Endothelial cell of umbilical vein (primary cell): ENCODE results near the gene ISM2.

Experiments
- MYC ChIP-seq: IDR thresholded peaks from one replicate; pipeline ENCODE4 v1.6.1; 2011; ENCODE audit warnings: mild to moderate bottlenecking, low read depth, low read length
- POLR2A ChIP-seq: IDR thresholded peaks from 2 replicates; pipeline ENCODE4 v1.6.1; 2012; ENCODE audit warnings: low read depth, mild to moderate bottlenecking, control low read depth, low read length
- TF ChIP-seq, protein P1 (sequence below), 2 donors: IDR thresholded peaks; 1 replicate in 1 of 2; 2 replicates in 1 of 2; pipeline ENCODE4 v1.5.1; 2011; ENCODE audit warnings: low read length in 2 of 2, mild to moderate bottlenecking in 2 of 2, moderate library complexity in 2 of 2, control low read depth in 1 of 2, inconsistent platforms in 1 of 2, low read depth in 1 of 2; ENCODE audit not compliant: insufficient read depth in 1 of 2; ENCODE audit errors: extremely low read depth in 1 of 2

DNA sequence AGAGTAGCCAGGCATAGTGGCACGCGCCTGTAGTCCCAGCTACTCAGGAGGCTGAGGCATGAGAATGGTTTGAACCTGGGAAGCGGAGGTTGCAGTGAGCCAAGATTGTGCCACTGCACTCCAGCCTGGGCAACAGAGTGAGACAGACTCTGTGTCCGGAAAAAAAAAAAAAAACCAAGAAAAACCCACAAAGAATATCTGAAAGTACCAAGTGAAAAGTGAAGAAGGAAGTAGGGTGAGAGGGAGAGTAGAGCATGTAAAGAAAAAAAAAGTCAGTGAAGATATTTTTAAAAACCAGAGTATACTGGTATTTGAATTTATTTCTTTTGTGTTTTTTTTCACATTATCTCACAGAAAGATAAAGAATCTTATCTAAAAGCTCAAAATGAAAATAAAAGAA lies 43.3 kb upstream of the ISM2 start:
- TF ChIP-seq, protein P1, sequence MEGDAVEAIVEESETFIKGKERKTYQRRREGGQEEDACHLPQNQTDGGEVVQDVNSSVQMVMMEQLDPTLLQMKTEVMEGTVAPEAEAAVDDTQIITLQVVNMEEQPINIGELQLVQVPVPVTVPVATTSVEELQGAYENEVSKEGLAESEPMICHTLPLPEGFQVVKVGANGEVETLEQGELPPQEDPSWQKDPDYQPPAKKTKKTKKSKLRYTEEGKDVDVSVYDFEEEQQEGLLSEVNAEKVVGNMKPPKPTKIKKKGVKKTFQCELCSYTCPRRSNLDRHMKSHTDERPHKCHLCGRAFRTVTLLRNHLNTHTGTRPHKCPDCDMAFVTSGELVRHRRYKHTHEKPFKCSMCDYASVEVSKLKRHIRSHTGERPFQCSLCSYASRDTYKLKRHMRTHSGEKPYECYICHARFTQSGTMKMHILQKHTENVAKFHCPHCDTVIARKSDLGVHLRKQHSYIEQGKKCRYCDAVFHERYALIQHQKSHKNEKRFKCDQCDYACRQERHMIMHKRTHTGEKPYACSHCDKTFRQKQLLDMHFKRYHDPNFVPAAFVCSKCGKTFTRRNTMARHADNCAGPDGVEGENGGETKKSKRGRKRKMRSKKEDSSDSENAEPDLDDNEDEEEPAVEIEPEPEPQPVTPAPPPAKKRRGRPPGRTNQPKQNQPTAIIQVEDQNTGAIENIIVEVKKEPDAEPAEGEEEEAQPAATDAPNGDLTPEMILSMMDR (IDR thresholded peaks at IDR 0.05; ENCODE audit: extremely low read depth in 1 of 2, insufficient read depth in 1 of 2, low read depth in 1 of 2, low read length in 2 of 2): no peak
- TF ChIP-seq MYC (no peak), POLR2A (no peak)
